H9 (cell line): ENCODE measurements around the gene STK32C. TPM values are rescaled to one million over a fixed set of nuclear protein-coding genes. Genes with fewer than 3 reads are reported as not detected.

Source experiments
- DNase-seq: peaks from one replicate; pipeline ENCODE4 v3.0.0-alpha.2; 2017
- H2AFZ ChIP-seq: one replicate; pipeline ENCODE4 v1.6.1; 2013; ENCODE audit warnings: mild to moderate bottlenecking, low read length, control low read depth, moderate library complexity
- H2AK5ac ChIP-seq: 2 replicates; pipeline ENCODE4 v1.6.1; 2013; ENCODE audit warnings: low read length, control low read depth, mixed read lengths; ENCODE audit not compliant: insufficient read length
- H2BK120ac ChIP-seq: one replicate; pipeline ENCODE4 v1.6.1; 2013; ENCODE audit warnings: low read depth, mild to moderate bottlenecking, low read length, control low read depth, inconsistent platforms; ENCODE audit not compliant: poor library complexity, severe bottlenecking
- H2BK12ac ChIP-seq: 2 replicates; pipeline ENCODE4 v1.6.1; 2013; ENCODE audit warnings: low read length, control low read depth, mixed read lengths, low read depth; ENCODE audit not compliant: insufficient read length
- H2BK15ac ChIP-seq: 2 replicates; pipeline ENCODE4 v1.6.1; 2013; ENCODE audit warnings: low read depth, low read length, control low read depth
- H2BK20ac ChIP-seq: one replicate; pipeline ENCODE4 v1.6.1; 2013; ENCODE audit warnings: low read depth, mild to moderate bottlenecking, low read length, control low read depth, inconsistent platforms; ENCODE audit not compliant: poor library complexity, severe bottlenecking
- H2BK5ac ChIP-seq: 2 replicates; pipeline ENCODE4 v1.6.1; 2013; ENCODE audit warnings: low read length, control low read depth, mixed read lengths; ENCODE audit not compliant: insufficient read length
- H3K14ac ChIP-seq: 2 replicates; pipeline ENCODE4 v1.6.1; 2013; ENCODE audit warnings: low read length, control low read depth; ENCODE audit not compliant: insufficient read depth
- H3K18ac ChIP-seq: 2 replicates; pipeline ENCODE4 v1.6.1; 2013; ENCODE audit warnings: low read depth, mild to moderate bottlenecking, mixed read lengths, low read length, control low read depth; ENCODE audit not compliant: insufficient read length
- H3K23ac ChIP-seq: 2 replicates; pipeline ENCODE4 v1.6.1; 2013; ENCODE audit warnings: low read length, control low read depth, mixed read lengths, low read depth; ENCODE audit not compliant: insufficient read length
- H3K23me2 ChIP-seq: 2 replicates; pipeline ENCODE4 v1.6.1; 2013; ENCODE audit warnings: low read depth, mild to moderate bottlenecking, mixed read lengths, low read length, control low read depth; ENCODE audit not compliant: insufficient read length, poor library complexity, severe bottlenecking
- H3K27ac ChIP-seq: 2 replicates; pipeline ENCODE4 v1.5.1; 2013; ENCODE audit warnings: low read length, control low read depth, mixed read lengths, low read depth; ENCODE audit not compliant: insufficient read length
- H3K27me3 ChIP-seq: 2 replicates; pipeline ENCODE4 v1.6.1; 2013; ENCODE audit warnings: low read length, control low read depth, inconsistent platforms; ENCODE audit not compliant: insufficient read depth
- H3K4ac ChIP-seq: 2 replicates; pipeline ENCODE4 v1.6.1; 2013; ENCODE audit warnings: low read depth, mild to moderate bottlenecking, control low read depth, inconsistent platforms, low read length, moderate library complexity
- H3K4me1 ChIP-seq: 2 replicates; pipeline ENCODE4 v1.6.1; 2013; ENCODE audit warnings: low read length, control low read depth, inconsistent platforms; ENCODE audit not compliant: insufficient read depth
- H3K4me2 ChIP-seq: 2 replicates; pipeline ENCODE4 v1.6.1; 2013; ENCODE audit warnings: low read length, control low read depth, mixed read lengths; ENCODE audit not compliant: insufficient read length, insufficient read depth
- H3K56ac ChIP-seq: 2 replicates; pipeline ENCODE4 v1.6.1; 2013; ENCODE audit warnings: low read depth, mild to moderate bottlenecking, mixed read lengths, low read length, control low read depth; ENCODE audit not compliant: insufficient read length
- H3K79me1 ChIP-seq: 2 replicates; pipeline ENCODE4 v1.6.1; 2013; ENCODE audit warnings: low read depth, mild to moderate bottlenecking, moderate library complexity, low read length, control low read depth, inconsistent platforms; ENCODE audit not compliant: insufficient read depth, poor library complexity, severe bottlenecking
- H3K79me2 ChIP-seq: 2 replicates; pipeline ENCODE4 v1.6.1; 2013; ENCODE audit warnings: low read length, control low read depth, inconsistent platforms; ENCODE audit not compliant: insufficient read depth
- H3K9ac ChIP-seq: 2 replicates; pipeline ENCODE4 v1.6.1; 2013; ENCODE audit warnings: low read length, control low read depth, mixed read lengths; ENCODE audit not compliant: insufficient read length; ENCODE audit errors: extremely low read depth
- H3K9me3 ChIP-seq: one replicate; pipeline ENCODE4 v1.6.1; 2013; ENCODE audit warnings: low read depth, low read length, inconsistent platforms; ENCODE audit not compliant: control insufficient read depth
- H3T11ph ChIP-seq: one replicate; pipeline ENCODE4 v1.6.1; 2013; ENCODE audit warnings: mild to moderate bottlenecking, low read length, control low read depth, inconsistent platforms
- H4K20me1 ChIP-seq: one replicate; pipeline ENCODE4 v1.6.1; 2013; ENCODE audit not compliant: control insufficient read depth, insufficient read length, insufficient read depth
- H4K5ac ChIP-seq: 2 replicates; pipeline ENCODE4 v1.6.1; 2013; ENCODE audit warnings: low read depth, mild to moderate bottlenecking, mixed read lengths, low read length, control low read depth; ENCODE audit not compliant: insufficient read length
- H4K8ac ChIP-seq: replicated peaks from 2 replicates; pipeline ENCODE4 v1.6.1; 2013; ENCODE audit warnings: low read length, control low read depth, mixed read lengths, low read depth; ENCODE audit not compliant: insufficient read length
- H4K91ac ChIP-seq: 2 replicates; pipeline ENCODE4 v1.6.1; 2013; ENCODE audit warnings: low read depth, mild to moderate bottlenecking, moderate library complexity, mixed read lengths, low read length, control low read depth; ENCODE audit not compliant: insufficient read length
- H3K27ac Mint-ChIP-seq, 3 experiments: 2 replicates in 2 of 3; 3 replicates in 1 of 3; pipeline ENCODE4 v1.8.0; 2020 to 2021; ENCODE audit warnings: mixed read lengths in 3 of 3, mild to moderate bottlenecking in 1 of 3, moderate library complexity in 1 of 3
- H3K27me3 Mint-ChIP-seq: 2 replicates; pipeline ENCODE4 v1.8.0; 2021; ENCODE audit warnings: low read depth, mild to moderate bottlenecking, moderate library complexity, mixed read lengths
- H3K36me3 Mint-ChIP-seq, 3 experiments: 2 replicates in 2 of 3; 3 replicates in 1 of 3; pipeline ENCODE4 v1.8.0; 2020 to 2021; ENCODE audit warnings: low read depth in 3 of 3, mixed read lengths in 3 of 3; ENCODE audit not compliant: insufficient read depth in 1 of 3
- H3K4me1 Mint-ChIP-seq, 2 experiments: 2 replicates each; pipeline ENCODE4 v1.8.0; 2020; ENCODE audit warnings: mixed read lengths in 2 of 2
- H3K4me3 Mint-ChIP-seq, 2 experiments: 2 replicates in 1 of 2; 3 replicates in 1 of 2; pipeline ENCODE4 v1.8.0; 2020 to 2021; ENCODE audit warnings: mild to moderate bottlenecking in 2 of 2, mixed read lengths in 2 of 2, moderate library complexity in 1 of 2
- H3K9me3 Mint-ChIP-seq, 2 experiments: 2 replicates in 1 of 2; 3 replicates in 1 of 2; pipeline ENCODE4 v1.8.0; 2020; ENCODE audit warnings: mild to moderate bottlenecking in 2 of 2, mixed read lengths in 2 of 2, moderate library complexity in 1 of 2
- CTCF ChIP-seq: fragments of 200-600 bp; sonication (generic); conservative IDR thresholded peaks from 3 replicates; pipeline ENCODE4 v1.8.0; 2021; ENCODE audit warnings: antibody characterized with exemption, mild to moderate bottlenecking
- WGBS: extraction: QIAGEN DNeasy Blood & Tissue Kit; methylation state at CpG from one replicate; pipeline ENCODE4 v1.1.7; 2013; ENCODE audit warnings: missing lambda C conversion rate, low lambda C conversion rate, mixed read lengths; ENCODE audit not compliant: insufficient read length; ENCODE audit errors: extremely low coverage; 5-methylcytosine and 5-hydroxymethylcytosine counted together
- total RNA-seq: library from RNA; stranded (reverse); gene quantifications from 2 replicates; pipeline ENCODE4 v1.2.1, GENCODE V29; 2021

The STK32C gene
- total RNA-seq, 1 experiment from 2014 or later, result 11.3 TPM

- Histone ChIP-seq H3T11ph (no peak overlapping the region), H2BK20ac (no peak overlapping the region), H3K4me1 (no peaks in the 10 kb centered on the region), H2BK15ac (no peak overlapping the region), H3K79me1 (no peaks in the 10 kb centered on the region), H3K9ac (no peak overlapping the region), H2BK5ac (no peak overlapping the region), H3K27ac (no peak overlapping the region), H4K8ac (no peak overlapping the region), H3K18ac (no peak overlapping the region), H4K5ac (no peak overlapping the region), H3K23me2 (no peaks in the 10 kb centered on the region), H2BK120ac (no peak overlapping the region), H4K20me1 (peaks cover 3% of the 10 kb centered on the region), H3K79me2 (no peaks in the 10 kb centered on the region), H3K4ac (no peak overlapping the region), H4K91ac (no peak overlapping the region), H3K14ac (no peak overlapping the region; the same call in 1 of the 2 replicates), H3K23ac (no peak overlapping the region), H3K9me3 (no peaks in the 10 kb centered on the region), H2AK5ac (no peak overlapping the region), H3K27me3 (no peaks in the 10 kb centered on the region), H2BK12ac (no peak overlapping the region), H2AFZ (no peak overlapping the region), H3K56ac (no peak overlapping the region), H3K4me2 (no peak overlapping the region)
- no peaks in the 10 kb centered on the region; a peak in 1 of 4 replicates for H3K4me1 Mint-ChIP-seq
- DNase-seq, result no peak
- no peak overlapping the region for H3K4me3 Mint-ChIP-seq
- TF ChIP-seq CTCF, result no peak
- H3K9me3 Mint-ChIP-seq, result peaks cover 11 to 12% of the 10 kb centered on the region in 2 experiments
- no CpG with 5 or more reads among the region's 27 CpGs for WGBS
- no peaks in the 10 kb centered on the region; the same call in 1 of the 2 replicates for H3K27me3 Mint-ChIP-seq
- peaks cover 0 to 10% (median 0%) of the 10 kb centered on the region in 3 experiments; a peak in 3 of 7 replicates for H3K36me3 Mint-ChIP-seq
- peak overlapping the region in 1 of 3 experiments; percentile 51; a peak in 2 of 7 replicates for H3K27ac Mint-ChIP-seq
Measured at GRCh38 chr10:132271458-132272230, 36.1 kb downstream of the STK32C start.
